GM18508 (cell line): ENCODE data around the gene MALAT1.
"Not testable (repeated sequence)": the region's sequence is repeated elsewhere in the genome, so short reads cannot be mapped to it uniquely, and the experiment has no call there.

Experiments used
- ATAC-seq: cut with Tn5 transposase; IDR thresholded peaks from one replicate; pipeline ENCODE4 v1.9.1; 2021; ENCODE audit warnings: moderate number of reproducible peaks; ENCODE audit not compliant: insufficient read depth, unreplicated experiment

Gene MALAT1

GRCh38 chr11:65497141-65498041, 1.5 kb upstream of the MALAT1 start:
- ATAC-seq, result peak; percentile 36

- no peak for ATAC-seq
Observed at GRCh38 chr11:65498042-65498726, 661 bp upstream of the MALAT1 start.

GRCh38 chr11:65498727-65498976, 193 bp upstream of the MALAT1 start:
- ATAC-seq, result no peak

GRCh38 chr11:65499713-65500386, 1.0 kb downstream of the MALAT1 start:
- ATAC-seq, result no peak

DNA sequence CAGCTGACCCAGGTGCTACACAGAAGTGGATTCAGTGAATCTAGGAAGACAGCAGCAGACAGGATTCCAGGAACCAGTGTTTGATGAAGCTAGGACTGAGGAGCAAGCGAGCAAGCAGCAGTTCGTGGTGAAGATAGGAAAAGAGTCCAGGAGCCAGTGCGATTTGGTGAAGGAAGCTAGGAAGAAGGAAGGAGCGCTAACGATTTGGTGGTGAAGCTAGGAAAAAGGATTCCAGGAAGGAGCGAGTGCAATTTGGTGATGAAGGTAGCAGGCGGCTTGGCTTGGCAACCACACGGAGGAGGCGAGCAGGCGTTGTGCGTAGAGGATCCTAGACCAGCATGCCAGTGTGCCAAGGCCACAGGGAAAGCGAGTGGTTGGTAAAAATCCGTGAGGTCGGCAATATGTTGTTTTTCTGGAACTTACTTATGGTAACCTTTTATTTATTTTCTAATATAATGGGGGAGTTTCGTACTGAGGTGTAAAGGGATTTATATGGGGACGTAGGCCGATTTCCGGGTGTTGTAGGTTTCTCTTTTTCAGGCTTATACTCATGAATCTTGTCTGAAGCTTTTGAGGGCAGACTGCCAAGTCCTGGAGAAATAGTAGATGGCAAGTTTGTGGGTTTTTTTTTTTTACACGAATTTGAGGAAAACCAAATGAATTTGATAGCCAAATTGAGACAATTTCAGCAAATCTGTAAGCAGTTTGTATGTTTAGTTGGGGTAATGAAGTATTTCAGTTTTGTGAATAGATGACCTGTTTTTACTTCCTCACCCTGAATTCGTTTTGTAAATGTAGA, 1.7 kb downstream of the MALAT1 start:
- ATAC-seq, result no peak

GRCh38 chr11:65501186-65501471, 2.3 kb downstream of the MALAT1 start:
- no peak for ATAC-seq

DNA sequence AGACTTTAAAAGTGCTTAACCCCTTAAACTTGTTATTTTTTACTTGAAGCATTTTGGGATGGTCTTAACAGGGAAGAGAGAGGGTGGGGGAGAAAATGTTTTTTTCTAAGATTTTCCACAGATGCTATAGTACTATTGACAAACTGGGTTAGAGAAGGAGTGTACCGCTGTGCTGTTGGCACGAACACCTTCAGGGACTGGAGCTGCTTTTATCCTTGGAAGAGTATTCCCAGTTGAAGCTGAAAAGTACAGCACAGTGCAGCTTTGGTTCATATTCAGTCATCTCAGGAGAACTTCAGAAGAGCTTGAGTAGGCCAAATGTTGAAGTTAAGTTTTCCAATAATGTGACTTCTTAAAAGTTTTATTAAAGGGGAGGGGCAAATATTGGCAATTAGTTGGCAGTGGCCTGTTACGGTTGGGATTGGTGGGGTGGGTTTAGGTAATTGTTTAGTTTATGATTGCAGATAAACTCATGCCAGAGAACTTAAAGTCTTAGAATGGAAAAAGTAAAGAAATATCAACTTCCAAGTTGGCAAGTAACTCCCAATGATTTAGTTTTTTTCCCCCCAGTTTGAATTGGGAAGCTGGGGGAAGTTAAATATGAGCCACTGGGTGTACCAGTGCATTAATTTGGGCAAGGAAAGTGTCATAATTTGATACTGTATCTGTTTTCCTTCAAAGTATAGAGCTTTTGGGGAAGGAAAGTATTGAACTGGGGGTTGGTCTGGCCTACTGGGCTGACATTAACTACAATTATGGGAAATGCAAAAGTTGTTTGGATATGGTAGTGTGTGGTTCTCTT, 2.8 kb downstream of the MALAT1 start:
- ATAC-seq, result no peak

GRCh38 chr11:65502274-65502554, 3.4 kb downstream of the MALAT1 start:
- no peak for ATAC-seq

DNA sequence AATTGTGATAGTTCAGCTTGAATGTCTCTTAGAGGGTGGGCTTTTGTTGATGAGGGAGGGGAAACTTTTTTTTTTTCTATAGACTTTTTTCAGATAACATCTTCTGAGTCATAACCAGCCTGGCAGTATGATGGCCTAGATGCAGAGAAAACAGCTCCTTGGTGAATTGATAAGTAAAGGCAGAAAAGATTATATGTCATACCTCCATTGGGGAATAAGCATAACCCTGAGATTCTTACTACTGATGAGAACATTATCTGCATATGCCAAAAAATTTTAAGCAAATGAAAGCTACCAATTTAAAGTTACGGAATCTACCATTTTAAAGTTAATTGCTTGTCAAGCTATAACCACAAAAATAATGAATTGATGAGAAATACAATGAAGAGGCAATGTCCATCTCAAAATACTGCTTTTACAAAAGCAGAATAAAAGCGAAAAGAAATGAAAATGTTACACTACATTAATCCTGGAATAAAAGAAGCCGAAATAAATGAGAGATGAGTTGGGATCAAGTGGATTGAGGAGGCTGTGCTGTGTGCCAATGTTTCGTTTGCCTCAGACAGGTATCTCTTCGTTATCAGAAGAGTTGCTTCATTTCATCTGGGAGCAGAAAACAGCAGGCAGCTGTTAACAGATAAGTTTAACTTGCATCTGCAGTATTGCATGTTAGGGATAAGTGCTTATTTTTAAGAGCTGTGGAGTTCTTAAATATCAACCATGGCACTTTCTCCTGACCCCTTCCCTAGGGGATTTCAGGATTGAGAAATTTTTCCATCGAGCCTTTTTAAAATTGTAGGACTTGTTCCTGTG, 3.9 kb downstream of the MALAT1 start:
- ATAC-seq, result no peak

DNA sequence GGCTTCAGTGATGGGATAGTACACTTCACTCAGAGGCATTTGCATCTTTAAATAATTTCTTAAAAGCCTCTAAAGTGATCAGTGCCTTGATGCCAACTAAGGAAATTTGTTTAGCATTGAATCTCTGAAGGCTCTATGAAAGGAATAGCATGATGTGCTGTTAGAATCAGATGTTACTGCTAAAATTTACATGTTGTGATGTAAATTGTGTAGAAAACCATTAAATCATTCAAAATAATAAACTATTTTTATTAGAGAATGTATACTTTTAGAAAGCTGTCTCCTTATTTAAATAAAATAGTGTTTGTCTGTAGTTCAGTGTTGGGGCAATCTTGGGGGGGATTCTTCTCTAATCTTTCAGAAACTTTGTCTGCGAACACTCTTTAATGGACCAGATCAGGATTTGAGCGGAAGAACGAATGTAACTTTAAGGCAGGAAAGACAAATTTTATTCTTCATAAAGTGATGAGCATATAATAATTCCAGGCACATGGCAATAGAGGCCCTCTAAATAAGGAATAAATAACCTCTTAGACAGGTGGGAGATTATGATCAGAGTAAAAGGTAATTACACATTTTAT, 4.6 kb downstream of the MALAT1 start:
- ATAC-seq, result no peak

DNA sequence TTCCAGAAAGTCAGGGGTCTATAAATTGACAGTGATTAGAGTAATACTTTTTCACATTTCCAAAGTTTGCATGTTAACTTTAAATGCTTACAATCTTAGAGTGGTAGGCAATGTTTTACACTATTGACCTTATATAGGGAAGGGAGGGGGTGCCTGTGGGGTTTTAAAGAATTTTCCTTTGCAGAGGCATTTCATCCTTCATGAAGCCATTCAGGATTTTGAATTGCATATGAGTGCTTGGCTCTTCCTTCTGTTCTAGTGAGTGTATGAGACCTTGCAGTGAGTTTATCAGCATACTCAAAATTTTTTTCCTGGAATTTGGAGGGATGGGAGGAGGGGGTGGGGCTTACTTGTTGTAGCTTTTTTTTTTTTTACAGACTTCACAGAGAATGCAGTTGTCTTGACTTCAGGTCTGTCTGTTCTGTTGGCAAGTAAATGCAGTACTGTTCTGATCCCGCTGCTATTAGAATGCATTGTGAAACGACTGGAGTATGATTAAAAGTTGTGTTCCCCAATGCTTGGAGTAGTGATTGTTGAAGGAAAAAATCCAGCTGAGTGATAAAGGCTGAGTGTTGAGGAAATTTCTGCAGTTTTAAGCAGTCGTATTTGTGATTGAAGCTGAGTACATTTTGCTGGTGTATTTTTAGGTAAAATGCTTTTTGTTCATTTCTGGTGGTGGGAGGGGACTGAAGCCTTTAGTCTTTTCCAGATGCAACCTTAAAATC, 5.3 kb downstream of the MALAT1 start:
- ATAC-seq, result no peak

- no peak for ATAC-seq
Observed at GRCh38 chr11:65504674-65505465, 6.0 kb downstream of the MALAT1 start.

DNA sequence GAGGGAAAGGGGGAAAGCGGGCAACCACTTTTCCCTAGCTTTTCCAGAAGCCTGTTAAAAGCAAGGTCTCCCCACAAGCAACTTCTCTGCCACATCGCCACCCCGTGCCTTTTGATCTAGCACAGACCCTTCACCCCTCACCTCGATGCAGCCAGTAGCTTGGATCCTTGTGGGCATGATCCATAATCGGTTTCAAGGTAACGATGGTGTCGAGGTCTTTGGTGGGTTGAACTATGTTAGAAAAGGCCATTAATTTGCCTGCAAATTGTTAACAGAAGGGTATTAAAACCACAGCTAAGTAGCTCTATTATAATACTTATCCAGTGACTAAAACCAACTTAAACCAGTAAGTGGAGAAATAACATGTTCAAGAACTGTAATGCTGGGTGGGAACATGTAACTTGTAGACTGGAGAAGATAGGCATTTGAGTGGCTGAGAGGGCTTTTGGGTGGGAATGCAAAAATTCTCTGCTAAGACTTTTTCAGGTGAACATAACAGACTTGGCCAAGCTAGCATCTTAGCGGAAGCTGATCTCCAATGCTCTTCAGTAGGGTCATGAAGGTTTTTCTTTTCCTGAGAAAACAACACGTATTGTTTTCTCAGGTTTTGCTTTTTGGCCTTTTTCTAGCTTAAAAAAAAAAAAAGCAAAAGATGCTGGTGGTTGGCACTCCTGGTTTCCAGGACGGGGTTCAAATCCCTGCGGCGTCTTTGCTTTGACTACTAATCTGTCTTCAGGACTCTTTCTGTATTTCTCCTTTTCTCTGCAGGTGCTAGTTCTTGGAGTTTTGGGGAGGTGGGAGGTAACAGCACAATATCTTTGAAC, 6.8 kb downstream of the MALAT1 start:
- ATAC-seq, result no peak

DNA sequence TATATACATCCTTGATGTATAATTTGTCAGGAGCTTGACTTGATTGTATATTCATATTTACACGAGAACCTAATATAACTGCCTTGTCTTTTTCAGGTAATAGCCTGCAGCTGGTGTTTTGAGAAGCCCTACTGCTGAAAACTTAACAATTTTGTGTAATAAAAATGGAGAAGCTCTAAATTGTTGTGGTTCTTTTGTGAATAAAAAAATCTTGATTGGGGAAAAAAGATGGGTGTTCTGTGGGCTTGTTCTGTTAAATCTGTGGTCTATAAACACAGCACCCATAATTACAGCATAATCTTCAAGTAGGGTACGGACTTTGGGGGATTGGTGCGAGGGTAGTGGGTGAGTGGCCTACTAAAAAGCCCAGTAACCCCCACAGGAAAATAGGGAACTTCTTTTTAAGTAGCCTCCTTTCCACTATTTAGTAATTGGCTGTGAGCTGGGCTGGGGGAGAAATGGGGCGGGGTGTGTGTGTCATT, 7.5 kb downstream of the MALAT1 start:
- no peak for ATAC-seq

GRCh38 chr11:65506772-65507505, 8.1 kb downstream of the MALAT1 start:
- ATAC-seq, result no peak

GRCh38 chr11:65512311-65512710, 13.5 kb downstream of the MALAT1 start:
- not testable (repeated sequence) for ATAC-seq
